ENCODE results near the gene TBL1X. TPM values are rescaled to one million over a fixed set of nuclear protein-coding genes. Genes with fewer than 3 reads are reported as not detected.

TBL1X gene
- total and polyA plus RNA-seq, 10 of the 15 experiments (the other 5 are each of a cell fraction or from before 2014, with no cell fraction given): 4.4 to 26.3 (median 10.6) TPM

DNA sequence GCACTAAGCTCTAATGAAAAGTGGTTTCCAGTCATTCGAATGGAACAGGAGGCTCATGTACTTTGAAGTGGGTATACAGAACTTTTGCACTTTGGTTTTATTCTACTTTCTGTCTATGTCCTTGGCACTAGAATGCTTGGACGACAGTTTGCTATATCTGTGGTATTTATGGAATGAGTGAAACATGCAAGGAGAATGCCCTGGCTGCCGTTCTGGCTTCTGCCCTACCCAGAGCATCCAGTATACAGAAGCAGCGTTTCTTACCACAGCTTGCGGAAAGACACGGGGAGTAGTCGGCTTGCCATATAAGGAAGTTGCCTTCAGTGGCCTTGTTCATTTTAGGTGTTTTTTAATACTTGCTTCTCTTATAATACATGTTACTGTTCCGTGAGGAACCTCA lies 98.0 kb downstream of the TBL1X start:
- FAIRE-seq (no peak), ATAC-seq (no peak), DNase-seq (ENCODE audit: low read depth, low spot score) (no peak)
- in situ Hi-C loops (cut with MboI): no loop called here
- Histone ChIP-seq H3K27me3 (replicated peaks in 1 of 2; ENCODE audit: control insufficient read depth in 2 of 2, insufficient read depth in 2 of 2, low read length in 1 of 2) (no peaks in the 10 kb centered on the region), H3K9ac (ENCODE audit: control insufficient read depth, insufficient read depth, low read length) (no peak overlapping the region), H3K4me2 (ENCODE audit: control insufficient read depth, insufficient read depth) (no peak overlapping the region), H4K20me1 (ENCODE audit: control insufficient read depth, insufficient read depth) (no peaks in the 10 kb centered on the region), H3K36me3 (ENCODE audit: control insufficient read depth in 2 of 2, insufficient read depth in 2 of 2, low read length in 1 of 2) (no peaks in the 10 kb centered on the region), H3K27ac (ENCODE audit: control insufficient read depth, insufficient read depth) (no peak overlapping the region), H3K79me2 (ENCODE audit: control insufficient read depth, insufficient read depth, low read length) (no peaks in the 10 kb centered on the region), H3K4me1 (ENCODE audit: control insufficient read depth, insufficient read depth, low read length) (no peaks in the 10 kb centered on the region), H3K9me3 (replicated peaks; ENCODE audit: control insufficient read depth, insufficient read depth, low read length) (no peaks in the 10 kb centered on the region), H3K4me3 (no peak overlapping the region), H2AFZ (ENCODE audit: control insufficient read depth, low read depth, low read length) (no peak overlapping the region)
- intact Hi-C loops (cut with micrococcal nuclease; ENCODE audit: unreplicated experiment): no loop called here
- SMC1A ChIA-PET (ENCODE audit: uncharacterized antibody, unreplicated experiment): interaction anchor here (0.6 kb wide), 1 partner anchor 12 kb away, joined by 4 read pairs; no protein-coding TSS in a partner anchor
- CTCF ChIA-PET: no interaction called here
- TF ChIP-seq, protein P1, sequence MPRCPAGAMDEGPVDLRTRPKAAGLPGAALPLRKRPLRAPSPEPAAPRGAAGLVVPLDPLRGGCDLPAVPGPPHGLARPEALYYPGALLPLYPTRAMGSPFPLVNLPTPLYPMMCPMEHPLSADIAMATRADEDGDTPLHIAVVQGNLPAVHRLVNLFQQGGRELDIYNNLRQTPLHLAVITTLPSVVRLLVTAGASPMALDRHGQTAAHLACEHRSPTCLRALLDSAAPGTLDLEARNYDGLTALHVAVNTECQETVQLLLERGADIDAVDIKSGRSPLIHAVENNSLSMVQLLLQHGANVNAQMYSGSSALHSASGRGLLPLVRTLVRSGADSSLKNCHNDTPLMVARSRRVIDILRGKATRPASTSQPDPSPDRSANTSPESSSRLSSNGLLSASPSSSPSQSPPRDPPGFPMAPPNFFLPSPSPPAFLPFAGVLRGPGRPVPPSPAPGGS (IDR thresholded peaks at IDR 0.05; ENCODE audit: borderline replicate concordance, insufficient read depth, low read depth, low read length, poor library complexity, severe bottlenecking): no peak
- TF ChIP-seq CREB1 (IDR thresholded peaks at IDR 0.05; ENCODE audit: low read depth): no peak
- no peak for TF ChIP-seq POLR2AphosphoS5 (IDR thresholded peaks at IDR 0.05; ENCODE audit: low read length)
- no peak for TF ChIP-seq SREBF1 (IDR thresholded peaks at IDR 0.05; ENCODE audit: low read length)
- no peak for TF ChIP-seq POU2F2 (IDR thresholded peaks at IDR 0.05; ENCODE audit: borderline replicate concordance, low read depth, low read length)
- no peak for TF ChIP-seq CHD4 (IDR thresholded peaks at IDR 0.05)
- TF ChIP-seq EP300 (IDR thresholded peaks at IDR 0.05; ENCODE audit: borderline replicate concordance in 1 of 2, control insufficient read depth in 1 of 2, low read depth in 2 of 2, low read length in 2 of 2): no peak
- TF ChIP-seq SUZ12 (IDR thresholded peaks at IDR 0.05; ENCODE audit: unreplicated experiment): no peak
- no peak for TF ChIP-seq ZNF592 (IDR thresholded peaks at IDR 0.05)
- TF ChIP-seq HDAC6 (IDR thresholded peaks at IDR 0.05; ENCODE audit: unreplicated experiment): no peak
- TF ChIP-seq, protein P2, sequence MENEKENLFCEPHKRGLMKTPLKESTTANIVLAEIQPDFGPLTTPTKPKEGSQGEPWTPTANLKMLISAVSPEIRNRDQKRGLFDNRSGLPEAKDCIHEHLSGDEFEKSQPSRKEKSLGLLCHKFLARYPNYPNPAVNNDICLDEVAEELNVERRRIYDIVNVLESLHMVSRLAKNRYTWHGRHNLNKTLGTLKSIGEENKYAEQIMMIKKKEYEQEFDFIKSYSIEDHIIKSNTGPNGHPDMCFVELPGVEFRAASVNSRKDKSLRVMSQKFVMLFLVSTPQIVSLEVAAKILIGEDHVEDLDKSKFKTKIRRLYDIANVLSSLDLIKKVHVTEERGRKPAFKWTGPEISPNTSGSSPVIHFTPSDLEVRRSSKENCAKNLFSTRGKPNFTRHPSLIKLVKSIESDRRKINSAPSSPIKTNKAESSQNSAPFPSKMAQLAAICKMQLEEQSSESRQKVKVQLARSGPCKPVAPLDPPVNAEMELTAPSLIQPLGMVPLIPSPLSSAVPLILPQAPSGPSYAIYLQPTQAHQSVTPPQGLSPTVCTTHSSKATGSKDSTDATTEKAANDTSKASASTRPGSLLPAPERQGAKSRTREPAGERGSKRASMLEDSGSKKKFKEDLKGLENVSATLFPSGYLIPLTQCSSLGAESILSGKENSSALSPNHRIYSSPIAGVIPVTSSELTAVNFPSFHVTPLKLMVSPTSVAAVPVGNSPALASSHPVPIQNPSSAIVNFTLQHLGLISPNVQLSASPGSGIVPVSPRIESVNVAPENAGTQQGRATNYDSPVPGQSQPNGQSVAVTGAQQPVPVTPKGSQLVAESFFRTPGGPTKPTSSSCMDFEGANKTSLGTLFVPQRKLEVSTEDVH (IDR thresholded peaks at IDR 0.05; ENCODE audit: low read depth, partially characterized antibody): no peak
- no peak for TF ChIP-seq BRCA1 (IDR thresholded peaks at IDR 0.05; ENCODE audit: low read depth, low read length)
- no peak for TF ChIP-seq IRF3 (IDR thresholded peaks at IDR 0.05)
- TF ChIP-seq NFYB (IDR thresholded peaks at IDR 0.05; ENCODE audit: insufficient read depth, low read depth, low read length): no peak
- no peak for TF ChIP-seq SMC3 (IDR thresholded peaks at IDR 0.05; ENCODE audit: borderline replicate concordance, low read length)
- 80% methylated on average over 8 of the region's 8 CpGs for WGBS (ENCODE audit: insufficient coverage, insufficient replicate concordance, low lambda C conversion rate, missing lambda C conversion rate)
- POLR2A ChIA-PET: interaction anchor here (0.6 kb wide), 1 partner anchor 36 kb away, joined by 3 read pairs; no protein-coding TSS in a partner anchor
- RAD21 ChIA-PET (ENCODE audit: unreplicated experiment): no interaction called here
- BruUV-seq (replicated peaks): no TSS peak

Measured in GM12878 (cell line).